ENCODE results near the gene REEP3.

DNA sequence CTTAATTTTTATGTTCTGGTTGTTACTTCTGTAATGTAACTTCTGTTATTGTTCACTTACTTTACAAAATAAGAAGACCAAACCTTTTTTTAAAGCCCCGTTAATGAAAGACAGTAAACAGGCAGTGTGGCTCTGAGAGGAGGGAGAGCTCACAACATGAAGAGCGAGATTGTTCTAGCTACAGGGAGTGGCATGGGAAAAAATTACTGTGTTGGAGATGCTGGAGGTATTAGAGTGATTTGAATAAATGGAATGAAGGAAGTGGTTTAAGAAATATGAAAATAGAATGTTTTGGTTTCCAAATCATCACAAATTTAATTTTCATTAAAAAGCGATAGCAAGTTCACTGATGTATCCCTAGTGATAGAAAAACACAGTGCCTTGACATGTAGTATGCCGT is 31.8 kb downstream of the REEP3 start:
- TF ChIP-seq, protein P1, sequence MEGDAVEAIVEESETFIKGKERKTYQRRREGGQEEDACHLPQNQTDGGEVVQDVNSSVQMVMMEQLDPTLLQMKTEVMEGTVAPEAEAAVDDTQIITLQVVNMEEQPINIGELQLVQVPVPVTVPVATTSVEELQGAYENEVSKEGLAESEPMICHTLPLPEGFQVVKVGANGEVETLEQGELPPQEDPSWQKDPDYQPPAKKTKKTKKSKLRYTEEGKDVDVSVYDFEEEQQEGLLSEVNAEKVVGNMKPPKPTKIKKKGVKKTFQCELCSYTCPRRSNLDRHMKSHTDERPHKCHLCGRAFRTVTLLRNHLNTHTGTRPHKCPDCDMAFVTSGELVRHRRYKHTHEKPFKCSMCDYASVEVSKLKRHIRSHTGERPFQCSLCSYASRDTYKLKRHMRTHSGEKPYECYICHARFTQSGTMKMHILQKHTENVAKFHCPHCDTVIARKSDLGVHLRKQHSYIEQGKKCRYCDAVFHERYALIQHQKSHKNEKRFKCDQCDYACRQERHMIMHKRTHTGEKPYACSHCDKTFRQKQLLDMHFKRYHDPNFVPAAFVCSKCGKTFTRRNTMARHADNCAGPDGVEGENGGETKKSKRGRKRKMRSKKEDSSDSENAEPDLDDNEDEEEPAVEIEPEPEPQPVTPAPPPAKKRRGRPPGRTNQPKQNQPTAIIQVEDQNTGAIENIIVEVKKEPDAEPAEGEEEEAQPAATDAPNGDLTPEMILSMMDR (IDR thresholded peaks at IDR 0.05; ENCODE audit: low read length), result no peak
- no peak for TF ChIP-seq EZH2phosphoT487 (IDR thresholded peaks at IDR 0.05; ENCODE audit: low read length)

Measured in MM.1S (cell line).